ENCODE measurements around the gene DSE.

Gene DSE

DNA sequence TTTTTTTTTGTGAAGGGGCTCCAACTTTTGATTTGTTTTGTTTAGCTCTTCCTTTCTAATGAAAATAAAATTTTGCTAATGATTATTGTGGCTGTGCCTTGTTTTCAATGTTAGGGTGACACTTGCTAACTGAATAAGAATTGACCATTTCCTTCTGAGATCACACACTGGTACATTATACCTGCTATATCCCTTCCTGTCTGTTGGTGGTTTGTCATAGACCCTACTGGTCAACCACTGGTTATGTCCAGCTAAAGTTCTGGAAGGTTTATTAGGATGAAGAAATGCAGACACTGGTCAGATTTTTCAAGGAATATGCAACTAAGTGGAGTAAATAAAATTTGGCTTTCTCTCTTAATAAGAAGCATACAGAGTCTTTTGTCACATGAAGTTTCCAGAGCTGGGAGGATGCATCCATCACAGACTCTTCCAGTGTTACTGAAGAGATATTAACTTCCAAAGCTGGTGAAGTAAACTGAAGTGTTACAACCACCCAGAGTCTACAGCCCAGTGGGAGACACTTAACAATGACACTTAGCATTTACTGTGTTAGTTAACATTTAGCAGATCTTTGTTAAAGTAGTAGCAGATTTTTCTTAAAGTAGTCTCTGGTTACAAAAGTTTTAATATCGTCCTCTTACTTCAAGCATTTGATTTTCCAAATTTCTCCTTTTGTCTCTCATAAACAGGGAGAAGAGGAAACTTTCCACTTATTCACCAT is 121.0 kb downstream of the DSE start:
- DNase-seq, result no peak

- no peak for DNase-seq
Observed at GRCh38 chr6:116492331-116493067, 121.8 kb downstream of the DSE start.
